Duodenal mucosa (tissue), 2 donors: ENCODE results near the gene CXCL12.

ENCODE experiments used
- H3K27ac ChIP-seq: one replicate; pipeline ENCODE4 v1.7.0; 2013; ENCODE audit warnings: low read depth, low read length
- H3K27me3 ChIP-seq, 2 donors: one replicate each; pipeline ENCODE4 v1.7.0; 2013; ENCODE audit warnings: low read length in 2 of 2, control low read depth in 1 of 2; ENCODE audit not compliant: insufficient read depth in 2 of 2, control insufficient read depth in 1 of 2
- H3K36me3 ChIP-seq, 2 donors: one replicate each; pipeline ENCODE4 v1.7.0; 2013; ENCODE audit warnings: low read length in 2 of 2, control low read depth in 1 of 2; ENCODE audit not compliant: insufficient read depth in 2 of 2, control insufficient read depth in 1 of 2
- H3K4me1 ChIP-seq, 2 donors: one replicate each; pipeline ENCODE4 v1.7.0; 2013; ENCODE audit warnings: low read length in 2 of 2, control low read depth in 1 of 2; ENCODE audit not compliant: insufficient read depth in 2 of 2, control insufficient read depth in 1 of 2
- H3K4me3 ChIP-seq, 2 donors: one replicate each; pipeline ENCODE4 v1.7.0; 2013; ENCODE audit warnings: low read length in 2 of 2, low read depth in 1 of 2
- H3K9ac ChIP-seq, 2 donors: one replicate each; pipeline ENCODE4 v1.7.0; 2013; ENCODE audit warnings: low read length in 2 of 2, low read depth in 1 of 2
- H3K9me3 ChIP-seq, 2 donors: one replicate each; pipeline ENCODE4 v1.7.0; 2013; ENCODE audit warnings: low read length in 2 of 2, control low read depth in 1 of 2; ENCODE audit not compliant: control insufficient read depth in 1 of 2

CXCL12 gene

GRCh38 chr10:44399659-44400451 lies 15.0 kb upstream of the CXCL12 start:
- Histone ChIP-seq H3K9ac (no peak overlapping the region), H3K27ac (no peak overlapping the region), H3K4me1 (no peaks in the 10 kb centered on the region), H3K36me3 (no peaks in the 10 kb centered on the region), H3K9me3 (no peaks in the 10 kb centered on the region), H3K4me3 (no peak overlapping the region), H3K27me3 (no peaks in the 10 kb centered on the region)

DNA sequence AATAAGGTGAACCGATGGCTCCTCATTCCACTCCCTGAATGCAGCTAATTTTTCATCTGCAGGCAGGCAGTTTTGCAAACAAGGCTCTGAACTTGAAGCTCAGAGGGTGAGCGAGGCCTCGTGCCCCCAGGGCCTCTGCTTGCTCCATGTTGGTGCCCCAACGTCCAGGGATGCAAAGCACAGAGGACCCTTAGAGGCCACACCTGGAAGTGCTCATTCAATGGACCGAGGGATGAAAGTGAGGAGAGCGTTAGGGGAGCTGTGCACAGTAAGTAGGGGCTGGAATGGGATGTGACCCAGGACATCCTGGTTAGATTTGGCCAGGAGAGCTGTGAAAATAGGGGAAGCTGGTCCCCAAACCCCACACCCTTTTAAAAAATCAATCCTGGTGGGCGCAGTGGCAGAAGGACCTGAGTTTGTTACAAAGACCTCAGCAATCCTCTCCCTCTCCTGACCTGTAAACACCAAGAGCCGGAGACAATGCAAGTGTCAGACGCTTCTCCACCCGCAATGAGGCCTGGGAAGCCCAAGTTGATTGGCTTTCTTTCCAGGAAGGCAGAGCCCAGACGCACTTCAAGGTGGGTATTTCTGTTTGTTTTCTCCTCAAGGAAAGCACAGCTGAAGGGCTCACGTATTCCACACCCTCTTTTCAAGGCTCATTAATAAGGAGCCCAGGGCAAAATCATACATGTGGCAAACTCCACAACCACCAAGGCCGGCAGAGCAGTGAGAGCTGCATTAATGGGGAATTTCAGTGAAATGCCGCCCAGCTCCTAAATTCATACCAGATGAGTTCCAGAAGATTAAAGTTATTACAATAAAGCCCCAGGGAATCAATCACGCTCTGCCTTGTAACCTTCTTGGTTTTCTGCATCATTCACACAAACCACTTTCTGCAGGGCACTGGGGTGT lies 14.1 kb upstream of the CXCL12 start:
- H3K27me3 ChIP-seq = no peaks in the 10 kb centered on the region
- H3K27ac ChIP-seq = no peak overlapping the region
- H3K9me3 ChIP-seq = no peaks in the 10 kb centered on the region
- no peak overlapping the region for H3K9ac ChIP-seq
- no peaks in the 10 kb centered on the region for H3K36me3 ChIP-seq
- no peak overlapping the region for H3K4me3 ChIP-seq
- H3K4me1 ChIP-seq = no peaks in the 10 kb centered on the region

- Histone ChIP-seq H3K9ac (no peak overlapping the region), H3K27me3 (no peaks in the 10 kb centered on the region), H3K27ac (no peak overlapping the region), H3K9me3 (no peaks in the 10 kb centered on the region), H3K36me3 (no peaks in the 10 kb centered on the region), H3K4me3 (no peak overlapping the region), H3K4me1 (no peaks in the 10 kb centered on the region)
Measured at GRCh38 chr10:44398271-44398670, 13.4 kb upstream of the CXCL12 start.

- Histone ChIP-seq H3K9ac (no peak overlapping the region), H3K27ac (no peak overlapping the region), H3K4me3 (no peak overlapping the region), H3K36me3 (no peaks in the 10 kb centered on the region), H3K4me1 (no peaks in the 10 kb centered on the region), H3K9me3 (no peaks in the 10 kb centered on the region), H3K27me3 (no peaks in the 10 kb centered on the region)
Measured at GRCh38 chr10:44397476-44398225, 12.8 kb upstream of the CXCL12 start.

- H3K9ac ChIP-seq = no peak overlapping the region
- H3K4me1 ChIP-seq = no peaks in the 10 kb centered on the region
- no peak overlapping the region for H3K27ac ChIP-seq
- no peak overlapping the region for H3K4me3 ChIP-seq
- H3K27me3 ChIP-seq = no peaks in the 10 kb centered on the region
- no peaks in the 10 kb centered on the region for H3K9me3 ChIP-seq
- no peaks in the 10 kb centered on the region for H3K36me3 ChIP-seq
Measured at GRCh38 chr10:44396671-44397191, 11.8 kb upstream of the CXCL12 start.

- Histone ChIP-seq H3K4me3 (no peak overlapping the region), H3K4me1 (no peaks in the 10 kb centered on the region), H3K9me3 (no peaks in the 10 kb centered on the region), H3K36me3 (no peaks in the 10 kb centered on the region), H3K27ac (no peak overlapping the region), H3K9ac (no peak overlapping the region), H3K27me3 (no peaks in the 10 kb centered on the region)
Measured at GRCh38 chr10:44395902-44396670, 11.2 kb upstream of the CXCL12 start.

- Histone ChIP-seq H3K27ac (no peak overlapping the region), H3K9me3 (no peaks in the 10 kb centered on the region), H3K36me3 (no peaks in the 10 kb centered on the region), H3K9ac (no peak overlapping the region), H3K4me3 (no peak overlapping the region), H3K4me1 (no peaks in the 10 kb centered on the region), H3K27me3 (no peaks in the 10 kb centered on the region)
Measured at GRCh38 chr10:44395396-44395795, 10.5 kb upstream of the CXCL12 start.

- H3K9me3 ChIP-seq = no peaks in the 10 kb centered on the region
- no peak overlapping the region for H3K27ac ChIP-seq
- no peak overlapping the region for H3K9ac ChIP-seq
- H3K27me3 ChIP-seq = no peaks in the 10 kb centered on the region
- no peak overlapping the region for H3K4me3 ChIP-seq
- H3K36me3 ChIP-seq = no peaks in the 10 kb centered on the region
- no peaks in the 10 kb centered on the region for H3K4me1 ChIP-seq
Measured at GRCh38 chr10:44394696-44395381, 9.9 kb upstream of the CXCL12 start.
